HEK293T (cell line): ENCODE results near the gene EME2.

ENCODE experiments used
- BHLHE40 ChIP-seq: fragments of 450-650 bp; IDR thresholded peaks from 2 replicates; pipeline ENCODE4 v1.6.1; 2016; ENCODE audit warnings: mild to moderate bottlenecking, moderate library complexity, borderline replicate concordance
- FOXA1 ChIP-seq: fragments of 450-650 bp; IDR thresholded peaks from 2 replicates; pipeline ENCODE4 v1.6.1; 2016; ENCODE audit warnings: mild to moderate bottlenecking
- FOXK2 ChIP-seq: fragments of 450-650 bp; IDR thresholded peaks from 2 replicates; pipeline ENCODE4 v1.6.1; 2016; ENCODE audit warnings: mild to moderate bottlenecking
- HDGF ChIP-seq: fragments of 450-650 bp; IDR thresholded peaks from 2 replicates; pipeline ENCODE4 v1.6.1; 2017; ENCODE audit warnings: antibody characterized with exemption, borderline replicate concordance
- PKNOX1 ChIP-seq: fragments of 450-650 bp; IDR thresholded peaks from 2 replicates; pipeline ENCODE4 v1.6.1; 2016
- SP1 ChIP-seq: fragments of 450-650 bp; IDR thresholded peaks from 2 replicates; pipeline ENCODE4 v1.6.1; 2017
- TARDBP ChIP-seq: fragments of 450-650 bp; IDR thresholded peaks from 2 replicates; pipeline ENCODE4 v1.6.1; 2016

- TF ChIP-seq FOXA1 (no peak), BHLHE40 (no peak), PKNOX1 (no peak), TARDBP (no peak), SP1 (no peak), FOXK2 (no peak), HDGF (no peak)
These were observed 20.7 kb upstream of the EME2 start for GRCh38 chr16:1751946-1752345.
